Panc1 (cell line): ENCODE measurements around the gene SCOC. TPM values are rescaled to one million over a fixed set of nuclear protein-coding genes. Genes with fewer than 3 reads are reported as not detected.

Experiments used
- ATAC-seq: fragments of 200-7000 bp; cut with Tn5 transposase; 2 replicates; pipeline ENCODE4 v1.9.1; 2020; ENCODE audit warnings: mild to moderate bottlenecking, moderate library complexity
- Bru-seq: library from RNA; stranded (reverse); fragments of 400-500 nt; gene quantifications from one replicate; lab custom pipeline; 2021; lab: Mats Ljungman, UMichigan
- BruChase-seq, 2 experiments: library from RNA; stranded (reverse); fragments of 400-500 nt; gene quantifications; one replicate each; lab custom pipeline; 2021; lab: Mats Ljungman, UMichigan
- BruUV-seq: library from RNA; stranded (reverse); fragments of 400-500 nt; replicated peaks from 2 replicates; lab custom pipeline; 2021; lab: Mats Ljungman, UMichigan
- CTCF ChIA-PET: fragments of 300-600 bp; sonication (Branson Sonifier 250); formaldehyde crosslinking; loops from one replicate; lab custom pipeline; 2022; ENCODE audit warnings: antibody characterized with exemption; lab: Charles Lee
- POLR2A ChIA-PET: fragments of 300-600 bp; sonication (Branson Sonifier 250); formaldehyde crosslinking; loops from one replicate; lab custom pipeline; 2022; ENCODE audit warnings: antibody characterized with exemption; lab: Charles Lee
- DNase-seq: peaks from one replicate; pipeline ENCODE4 v3.0.0-alpha.2; 2010; ENCODE audit warnings: low read depth, low spot score
- H3K27ac ChIP-seq: 2 replicates; pipeline ENCODE4 v1.5.1; 2011; ENCODE audit warnings: mild to moderate bottlenecking, low read length, inconsistent platforms
- H3K27me3 ChIP-seq: fragments of 200-500 bp; sonication (Bioruptor generic); 2 replicates; pipeline ENCODE4 v1.6.0; 2014; ENCODE audit warnings: low read length, inconsistent platforms; ENCODE audit not compliant: control insufficient read depth, insufficient read depth
- H3K36me3 ChIP-seq: fragments of 200-500 bp; sonication (Bioruptor generic); 2 replicates; pipeline ENCODE4 v1.5.1; 2014; ENCODE audit warnings: inconsistent platforms, mild to moderate bottlenecking, low read length, moderate library complexity; ENCODE audit not compliant: control insufficient read depth, insufficient read depth
- H3K4me1 ChIP-seq: 2 replicates; pipeline ENCODE4 v1.5.1; 2011; ENCODE audit warnings: inconsistent platforms, mild to moderate bottlenecking, low read length, moderate library complexity; ENCODE audit not compliant: control insufficient read depth, insufficient read depth
- H3K4me3 ChIP-seq, 2 experiments: 2 replicates each; pipeline ENCODE4 v1.5.1; 2011 to 2012; ENCODE audit warnings: low read depth in 2 of 2, low read length in 2 of 2, mild to moderate bottlenecking in 2 of 2, inconsistent platforms in 1 of 2, moderate library complexity in 1 of 2
- H3K9me3 ChIP-seq: fragments of 200-500 bp; sonication (Bioruptor generic); 2 replicates; pipeline ENCODE4 v1.5.1; 2014; ENCODE audit warnings: low read depth, mild to moderate bottlenecking, inconsistent platforms, low read length, moderate library complexity; ENCODE audit not compliant: control insufficient read depth, insufficient read depth
- CTCF ChIP-seq: fragments of 450-650 bp; IDR thresholded peaks from 2 replicates; pipeline ENCODE4 v1.5.1; 2017; ENCODE audit warnings: mild to moderate bottlenecking
- POLR2AphosphoS5 ChIP-seq: IDR thresholded peaks from 2 replicates; pipeline ENCODE4 v1.6.1; 2012; ENCODE audit warnings: mild to moderate bottlenecking, low read depth, low read length, moderate library complexity
- REST ChIP-seq, 2 experiments: IDR thresholded peaks; 2 replicates each; pipeline ENCODE4 v1.6.1; 2011 to 2012; ENCODE audit warnings: low read depth in 2 of 2, control low read depth in 1 of 2, low read length in 1 of 2, mild to moderate bottlenecking in 1 of 2, moderate library complexity in 1 of 2; ENCODE audit not compliant: insufficient read depth in 1 of 2
- SIN3A ChIP-seq: IDR thresholded peaks from 2 replicates; pipeline ENCODE4 v1.6.1; 2012; ENCODE audit warnings: low read depth, mild to moderate bottlenecking, low read length, moderate library complexity, borderline replicate concordance; ENCODE audit not compliant: insufficient read depth
- TCF7L2 ChIP-seq: IDR thresholded peaks from 2 replicates; pipeline ENCODE4 v1.6.1; 2011; ENCODE audit warnings: mild to moderate bottlenecking, low read depth, low read length, inconsistent platforms
- in situ Hi-C: cut with HindIII; loops from 2 replicates; pipeline ENCODE4 v1.10.0; 2016; ENCODE audit warnings: low sequenced_read_pairs, low pct_unique_long_range_greater_than_20kb
- intact Hi-C: fragments of 100-400 bp; cut with micrococcal nuclease; formaldehyde crosslinking; loops from one replicate; pipeline ENCODE4 v1.10.0; 2022; ENCODE audit not compliant: unreplicated experiment
- long read RNA-seq: library from polyadenylated mRNA; unstranded; transcript quantifications from one replicate; pipeline ENCODE4 v2.0.0, GENCODE V29; 2021; ENCODE audit not compliant: unreplicated experiment
- polyA plus RNA-seq: library from polyadenylated mRNA; unstranded; fragments of >200 nt; gene quantifications from one replicate; pipeline ENCODE4 v1.2.1, GENCODE V29; 2012; ENCODE audit warnings: missing spikeins; ENCODE audit not compliant: insufficient read length
- total RNA-seq: library from RNA; stranded (reverse); gene quantifications from one replicate; pipeline ENCODE4 v1.2.1, GENCODE V29; 2021; ENCODE audit not compliant: unreplicated experiment

Gene SCOC
- total RNA-seq (30.2 TPM), Bru-seq, nascent RNA (percentile 42 among the genes with signal in this experiment), BruChase-seq, experiment 1, labeled RNA remaining after a 2-hour chase (percentile 46 among the genes with signal in this experiment), BruChase-seq, experiment 2, labeled RNA remaining after a 6-hour chase (percentile 60 among the genes with signal in this experiment)
- polyA plus RNA-seq = 16.9 TPM
- long read RNA-seq, transcript SCOC-211 (4 exons, 1,959 nt) = major isoform, 87 of 99 reads
- long read RNA-seq, partial matches to known transcripts = 3 of 99 reads
- long read RNA-seq, other reads (novel, unspliced or antisense) = 5 of 99 reads

- peaks cover 13% of the 10 kb centered on the region for H3K4me1 ChIP-seq
- in situ Hi-C loops = no loop called here
- ATAC-seq = peak; percentile 96
- peak within 1 kb of the TSS; percentile 88 for H3K27ac ChIP-seq
- peaks cover 7% of the 10 kb centered on the region for H3K36me3 ChIP-seq
- peak; percentile 96 for DNase-seq
- TF ChIP-seq POLR2AphosphoS5 = peak; percentile 43; the same call in 1 of the 2 replicates
- TF ChIP-seq TCF7L2 = no peak
- no peak for TF ChIP-seq REST (IDR thresholded peaks at IDR 0.05; ENCODE audit: insufficient read depth in 1 of 2, low read depth in 2 of 2, low read length in 1 of 2)
- no peak for TF ChIP-seq CTCF
- peak within 1 kb of the TSS; percentile 92 to 93 for H3K4me3 ChIP-seq
- intact Hi-C loops = no loop called here
- no peaks in the 10 kb centered on the region for H3K27me3 ChIP-seq
- ChIA-PET CTCF (interaction anchor here (0.7 to 1.5 kb wide), 3 partner anchors 11 to 236 kb away, joined by 3 to 4 read pairs (median 3); no protein-coding TSS in a partner anchor), POLR2A (interaction anchor here (0.6 kb wide), 1 partner anchor 40 kb away, joined by 3 read pairs; no protein-coding TSS in a partner anchor)
- BruUV-seq = no TSS peak
- H3K9me3 ChIP-seq = no peaks in the 10 kb centered on the region
Measured at GRCh38 chr4:140373328-140374129, at the start of gene SCOC. Gene SCOC, plus strand, starts transcription at chr4:140373646. Its CDS starts 5,525 bp downstream, at chr4:140379171.

DNA sequence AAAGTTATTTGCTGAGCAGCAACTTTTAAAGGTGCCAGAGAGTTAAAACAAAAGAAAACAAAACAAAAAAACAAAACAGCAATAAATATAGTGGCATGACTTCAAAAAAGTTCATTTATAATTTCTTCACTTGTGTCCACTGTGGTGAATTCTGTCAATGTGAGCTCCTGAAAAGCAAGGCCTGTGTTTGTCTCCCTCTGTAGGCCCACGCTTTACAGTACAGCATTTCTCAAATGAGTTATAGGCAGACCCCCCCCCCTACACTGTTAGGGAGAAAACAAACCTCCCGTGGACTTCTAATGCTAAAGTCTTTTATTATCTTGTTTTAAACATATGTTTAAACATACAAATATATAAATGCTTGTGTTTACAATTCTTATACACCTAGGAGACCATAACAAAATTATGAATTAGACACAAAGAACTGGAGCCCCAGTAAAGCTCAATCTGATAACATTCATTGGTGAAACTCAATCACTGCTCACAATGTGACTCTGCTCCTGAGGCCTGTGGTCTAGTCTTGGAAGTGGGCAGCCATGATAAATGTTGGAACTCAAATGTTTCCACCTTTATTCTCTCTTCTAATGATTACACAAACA is 47.0 kb upstream of the SCOC start:
- no peak overlapping the region for H3K4me3 ChIP-seq
- no peaks in the 10 kb centered on the region for H3K36me3 ChIP-seq
- no peaks in the 10 kb centered on the region for H3K4me1 ChIP-seq
- ATAC-seq = peak; percentile 74
- POLR2A ChIA-PET = no interaction called here
- no peaks in the 10 kb centered on the region; the same call in 1 of the 2 replicates for H3K9me3 ChIP-seq
- TF ChIP-seq CTCF = peak; percentile 74
- TF ChIP-seq SIN3A = no peak
- no peak for DNase-seq
- intact Hi-C loops = loop anchor here (10.0 kb wide), 1 partner anchor 312 kb away; no protein-coding TSS in a partner anchor
- CTCF ChIA-PET = no interaction called here
- in situ Hi-C loops = no loop called here
- no peak overlapping the region for H3K27ac ChIP-seq
- no peaks in the 10 kb centered on the region for H3K27me3 ChIP-seq
- BruUV-seq = no TSS peak
